GM23338 (cell line): ENCODE results near the gene ELF5. TPM values are rescaled to one million over a fixed set of nuclear protein-coding genes. Genes with fewer than 3 reads are reported as not detected.

Source experiments
- ATAC-seq: fragments of 200-7000 bp; cut with Tn5 transposase; 3 replicates; pipeline ENCODE4 v1.9.1; 2020
- DNase-seq: peaks from one replicate; pipeline ENCODE4 v3.0.0-alpha.2; 2015; ENCODE audit warnings: low spot score
- H2AFZ ChIP-seq: fragments of 200-600 bp; sonication (generic); 2 replicates; pipeline ENCODE4 v1.8.0; 2016; ENCODE audit warnings: antibody characterized with exemption, mild to moderate bottlenecking, moderate library complexity
- H3F3A ChIP-seq: fragments of 200-600 bp; sonication (generic); replicated peaks from 2 replicates; pipeline ENCODE4 v1.8.0; 2017; ENCODE audit warnings: antibody characterized with exemption, mixed run types, low read depth
- H3K27ac ChIP-seq: fragments of 200-600 bp; sonication (generic); 2 replicates; pipeline ENCODE4 v1.6.1; 2016; ENCODE audit warnings: low read depth
- H3K27me3 ChIP-seq: fragments of 200-600 bp; sonication (generic); 2 replicates; pipeline ENCODE4 v1.8.0; 2016; ENCODE audit warnings: mild to moderate bottlenecking, mixed run types, moderate library complexity; ENCODE audit not compliant: insufficient read depth
- H3K36me3 ChIP-seq: fragments of 200-600 bp; sonication (generic); 2 replicates; pipeline ENCODE4 v1.8.0; 2016; ENCODE audit warnings: mild to moderate bottlenecking; ENCODE audit not compliant: insufficient read depth
- H3K4me1 ChIP-seq: fragments of 200-600 bp; sonication (generic); 2 replicates; pipeline ENCODE4 v1.8.0; 2016; ENCODE audit warnings: mild to moderate bottlenecking, moderate library complexity; ENCODE audit not compliant: insufficient read depth
- H3K4me2 ChIP-seq: fragments of 200-600 bp; sonication (generic); 2 replicates; pipeline ENCODE4 v1.7.1; 2017; ENCODE audit warnings: mixed run types
- H3K4me3 ChIP-seq: fragments of 200-600 bp; sonication (generic); 2 replicates; pipeline ENCODE4 v1.6.1; 2016; ENCODE audit warnings: mixed run types
- H3K79me2 ChIP-seq: fragments of 200-600 bp; sonication (generic); replicated peaks from 2 replicates; pipeline ENCODE4 v1.8.0; 2017; ENCODE audit warnings: mild to moderate bottlenecking; ENCODE audit not compliant: insufficient read depth
- H3K9me2 ChIP-seq: fragments of 200-600 bp; sonication (generic); 2 replicates; pipeline ENCODE4 v1.8.0; 2017; ENCODE audit not compliant: insufficient read depth
- H4K20me1 ChIP-seq: fragments of 200-600 bp; sonication (generic); replicated peaks from 2 replicates; pipeline ENCODE4 v1.8.0; 2017; ENCODE audit warnings: mild to moderate bottlenecking; ENCODE audit not compliant: insufficient read depth
- H3K27ac Mint-ChIP-seq: 2 replicates; pipeline ENCODE4 v1.8.0; 2020; ENCODE audit warnings: inconsistent platforms, mild to moderate bottlenecking, moderate library complexity, mixed read lengths
- H3K27me3 Mint-ChIP-seq: 3 replicates; pipeline ENCODE4 v1.8.0; 2022; ENCODE audit warnings: low read depth, mild to moderate bottlenecking, moderate library complexity, mixed read lengths, inconsistent platforms; ENCODE audit not compliant: insufficient read depth, poor library complexity
- H3K36me3 Mint-ChIP-seq: 3 replicates; pipeline ENCODE4 v1.8.0; 2021; ENCODE audit warnings: low read depth, mild to moderate bottlenecking, inconsistent platforms, moderate library complexity, mixed read lengths
- H3K4me1 Mint-ChIP-seq: 3 replicates; pipeline ENCODE4 v1.8.0; 2020; ENCODE audit warnings: mild to moderate bottlenecking, inconsistent platforms, mixed read lengths
- H3K4me3 Mint-ChIP-seq: 3 replicates; pipeline ENCODE4 v1.8.0; 2021; ENCODE audit warnings: moderate library complexity, mild to moderate bottlenecking, inconsistent platforms, mixed read lengths
- H3K9me3 Mint-ChIP-seq: 3 replicates; pipeline ENCODE4 v1.8.0; 2020; ENCODE audit warnings: moderate library complexity, mild to moderate bottlenecking, inconsistent platforms, mixed read lengths
- CREB1 ChIP-seq: fragments of 250-450 bp; sonication (Bioruptor Pico); IDR thresholded peaks from 2 replicates; pipeline ENCODE4 v1.5.0; 2020; ENCODE audit warnings: low read depth, mild to moderate bottlenecking, moderate library complexity
- EZH2 ChIP-seq: fragments of 200-600 bp; sonication (generic); IDR thresholded peaks from one replicate; pipeline ENCODE4 v1.8.0; 2017; ENCODE audit warnings: antibody characterized with exemption, mild to moderate bottlenecking, low read depth; ENCODE audit not compliant: unreplicated experiment
- EZH2phosphoT487 ChIP-seq: fragments of 200-600 bp; sonication (generic); IDR thresholded peaks from one replicate; pipeline ENCODE4 v1.8.1; 2018; ENCODE audit warnings: antibody characterized with exemption; ENCODE audit not compliant: unreplicated experiment
- JUNB ChIP-seq: IDR thresholded peaks from one replicate; pipeline ENCODE4 v1.6.1; 2016; ENCODE audit warnings: antibody characterized with exemption; ENCODE audit not compliant: unreplicated experiment
- NANOG ChIP-seq: IDR thresholded peaks from 2 replicates; pipeline ENCODE4 v1.6.1; 2016; ENCODE audit warnings: antibody characterized with exemption, borderline replicate concordance
- POLR2AphosphoS5 ChIP-seq: IDR thresholded peaks from 2 replicates; pipeline ENCODE4 v1.6.1; 2016; ENCODE audit warnings: antibody characterized with exemption, low read depth
- ZNF462 ChIP-seq: fragments of 250-450 bp; sonication (Bioruptor Pico); IDR thresholded peaks from 2 replicates; pipeline ENCODE4 v1.5.0; 2020; ENCODE audit warnings: mild to moderate bottlenecking, moderate library complexity
- polyA plus RNA-seq: library from polyadenylated mRNA; unstranded; fragments of >200 nt; fragmentation: Nextera tagmentation; extraction: Ambion mirVana; gene quantifications from 2 replicates; pipeline ENCODE4 v1.2.1, GENCODE V29; 2016
- total RNA-seq: library from RNA; depleted of rRNA; stranded (reverse); fragments of >200 nt; shearing (Covaris generic); gene quantifications from 2 replicates; pipeline ENCODE4 v1.2.3, GENCODE V29; 2014
- TF ChIP-seq, protein P1 (sequence below), 2 experiments: fragments of 200-600 bp in 1 of 2; sonication (generic) in 1 of 2; conservative IDR thresholded peaks; 2 replicates each; pipeline versions ENCODE4 v1.5.1 to v1.6.1; 2016 to 2017; ENCODE audit warnings: antibody characterized with exemption in 2 of 2, low read depth in 2 of 2, mild to moderate bottlenecking in 2 of 2, moderate library complexity in 1 of 2

The ELF5 gene
- total and polyA plus RNA-seq, 2 experiments from 2014 or later, result not detected

GRCh38 chr11:34478845-34479663, 34.5 kb downstream of the ELF5 start (continued):
- no peak for TF ChIP-seq ZNF462 (CRISPR knock-in tag)
- TF ChIP-seq CREB1, result no peak
- TF ChIP-seq NANOG, result no peak
- no peak for TF ChIP-seq EZH2

DNA sequence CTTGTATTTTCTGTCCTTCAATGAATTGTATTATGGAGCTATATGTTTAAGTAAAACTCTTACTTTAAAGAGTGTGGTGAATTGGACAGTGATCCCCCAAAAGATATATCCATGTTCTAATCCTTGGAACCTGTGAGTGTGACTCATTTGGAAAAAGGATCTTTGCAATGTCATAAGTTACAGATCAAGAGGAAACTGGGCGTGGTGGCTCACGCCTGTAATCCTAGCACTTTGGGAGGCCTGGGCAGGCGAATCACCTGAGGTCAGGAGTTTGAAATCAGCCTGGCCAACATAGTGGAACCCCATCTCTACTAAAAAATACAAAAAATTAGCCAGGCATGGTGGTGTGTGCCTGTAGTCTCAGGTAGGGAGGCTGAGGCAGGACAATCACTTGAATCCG, 36.7 kb downstream of the ELF5 start:
- H3K36me3 Mint-ChIP-seq, result peaks cover 5% of the 10 kb centered on the region; the same call in 1 of the 3 replicates
- H3K9me3 Mint-ChIP-seq, result no peaks in the 10 kb centered on the region
- no peaks in the 10 kb centered on the region for H3K4me1 Mint-ChIP-seq
- H2AFZ ChIP-seq, result no peak overlapping the region
- H3K27me3 ChIP-seq, result no peaks in the 10 kb centered on the region
- no peak for DNase-seq
- no peaks in the 10 kb centered on the region for H3K79me2 ChIP-seq
- H3K36me3 ChIP-seq, result no peaks in the 10 kb centered on the region
- H4K20me1 ChIP-seq, result no peaks in the 10 kb centered on the region
- H3K9me2 ChIP-seq, result no peaks in the 10 kb centered on the region
- no peak overlapping the region for H3K4me3 ChIP-seq
- no peak overlapping the region for H3K4me2 ChIP-seq
- H3K27ac Mint-ChIP-seq, result no peak overlapping the region
- H3K27ac ChIP-seq, result no peak overlapping the region
- ATAC-seq, result no peak
- H3K27me3 Mint-ChIP-seq, result no peaks in the 10 kb centered on the region
- H3F3A ChIP-seq, result no peaks in the 10 kb centered on the region
- H3K4me1 ChIP-seq, result no peaks in the 10 kb centered on the region
- no peak overlapping the region for H3K4me3 Mint-ChIP-seq
- TF ChIP-seq, protein P1, sequence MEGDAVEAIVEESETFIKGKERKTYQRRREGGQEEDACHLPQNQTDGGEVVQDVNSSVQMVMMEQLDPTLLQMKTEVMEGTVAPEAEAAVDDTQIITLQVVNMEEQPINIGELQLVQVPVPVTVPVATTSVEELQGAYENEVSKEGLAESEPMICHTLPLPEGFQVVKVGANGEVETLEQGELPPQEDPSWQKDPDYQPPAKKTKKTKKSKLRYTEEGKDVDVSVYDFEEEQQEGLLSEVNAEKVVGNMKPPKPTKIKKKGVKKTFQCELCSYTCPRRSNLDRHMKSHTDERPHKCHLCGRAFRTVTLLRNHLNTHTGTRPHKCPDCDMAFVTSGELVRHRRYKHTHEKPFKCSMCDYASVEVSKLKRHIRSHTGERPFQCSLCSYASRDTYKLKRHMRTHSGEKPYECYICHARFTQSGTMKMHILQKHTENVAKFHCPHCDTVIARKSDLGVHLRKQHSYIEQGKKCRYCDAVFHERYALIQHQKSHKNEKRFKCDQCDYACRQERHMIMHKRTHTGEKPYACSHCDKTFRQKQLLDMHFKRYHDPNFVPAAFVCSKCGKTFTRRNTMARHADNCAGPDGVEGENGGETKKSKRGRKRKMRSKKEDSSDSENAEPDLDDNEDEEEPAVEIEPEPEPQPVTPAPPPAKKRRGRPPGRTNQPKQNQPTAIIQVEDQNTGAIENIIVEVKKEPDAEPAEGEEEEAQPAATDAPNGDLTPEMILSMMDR (conservative IDR thresholded peaks at IDR 0.05; ENCODE audit: low read depth in 2 of 2), result no peak
- TF ChIP-seq JUNB (no peak), NANOG (no peak), EZH2phosphoT487 (no peak), POLR2AphosphoS5 (no peak)
